Measurements from ENCODE around the gene PAN3. TPM values are rescaled to one million over a fixed set of nuclear protein-coding genes. Genes with fewer than 3 reads are reported as not detected.
A peak's percentile ranks its signal among the peaks of the same experiment; 100 is the strongest.

The PAN3 gene
- total RNA-seq, 1 donor from 2014 or later: 50.1 TPM

DNA sequence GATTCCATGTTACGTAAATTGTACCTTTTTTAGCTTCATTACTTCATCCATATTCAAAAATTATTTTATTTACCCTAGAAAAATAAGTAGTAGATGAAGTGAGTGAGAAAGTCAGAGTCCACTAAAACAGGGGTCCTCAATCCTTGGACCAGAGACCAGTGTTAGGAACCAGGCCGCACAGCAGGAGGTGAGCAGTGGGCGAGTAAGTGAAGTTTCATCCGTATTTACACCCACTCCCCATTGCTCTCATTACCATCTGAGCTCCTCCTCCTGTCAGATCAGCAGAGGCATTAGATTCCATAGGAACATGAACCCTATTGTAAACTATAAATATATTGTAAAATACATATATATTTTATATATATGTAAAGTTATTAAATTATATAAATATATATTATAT is 119.0 kb downstream of the PAN3 start:
- no peak overlapping the region for H3K27ac ChIP-seq
- H3K4me2 ChIP-seq: no peak overlapping the region
- H3K27ac Mint-ChIP-seq: no peak overlapping the region
- H3K36me3 ChIP-seq: peaks cover 25% of the 10 kb centered on the region
- H3K4me3 ChIP-seq: no peak overlapping the region
- H3F3A ChIP-seq (ENCODE audit: low read depth): peaks cover 7% of the 10 kb centered on the region
- peaks cover 6% of the 10 kb centered on the region for H4K20me1 ChIP-seq (ENCODE audit: low read depth)
- H3K4me1 ChIP-seq: peaks cover 11% of the 10 kb centered on the region
- peaks cover 23% of the 10 kb centered on the region for H3K36me3 Mint-ChIP-seq
- H3K9me3 Mint-ChIP-seq: no peaks in the 10 kb centered on the region
- DNase-seq (ENCODE audit: low spot score): no peak
- H3K4me1 Mint-ChIP-seq: no peaks in the 10 kb centered on the region
- H3K9me3 ChIP-seq (ENCODE audit: low read depth): no peaks in the 10 kb centered on the region
- H3K27me3 ChIP-seq: no peaks in the 10 kb centered on the region
- TF ChIP-seq, protein P1, sequence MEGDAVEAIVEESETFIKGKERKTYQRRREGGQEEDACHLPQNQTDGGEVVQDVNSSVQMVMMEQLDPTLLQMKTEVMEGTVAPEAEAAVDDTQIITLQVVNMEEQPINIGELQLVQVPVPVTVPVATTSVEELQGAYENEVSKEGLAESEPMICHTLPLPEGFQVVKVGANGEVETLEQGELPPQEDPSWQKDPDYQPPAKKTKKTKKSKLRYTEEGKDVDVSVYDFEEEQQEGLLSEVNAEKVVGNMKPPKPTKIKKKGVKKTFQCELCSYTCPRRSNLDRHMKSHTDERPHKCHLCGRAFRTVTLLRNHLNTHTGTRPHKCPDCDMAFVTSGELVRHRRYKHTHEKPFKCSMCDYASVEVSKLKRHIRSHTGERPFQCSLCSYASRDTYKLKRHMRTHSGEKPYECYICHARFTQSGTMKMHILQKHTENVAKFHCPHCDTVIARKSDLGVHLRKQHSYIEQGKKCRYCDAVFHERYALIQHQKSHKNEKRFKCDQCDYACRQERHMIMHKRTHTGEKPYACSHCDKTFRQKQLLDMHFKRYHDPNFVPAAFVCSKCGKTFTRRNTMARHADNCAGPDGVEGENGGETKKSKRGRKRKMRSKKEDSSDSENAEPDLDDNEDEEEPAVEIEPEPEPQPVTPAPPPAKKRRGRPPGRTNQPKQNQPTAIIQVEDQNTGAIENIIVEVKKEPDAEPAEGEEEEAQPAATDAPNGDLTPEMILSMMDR (IDR thresholded peaks at IDR 0.05): no peak
- no peak for TF ChIP-seq EZH2phosphoT487 (IDR thresholded peaks at IDR 0.05)
- no peak for TF ChIP-seq EZH2 (IDR thresholded peaks at IDR 0.05)
- no peak overlapping the region for H2AFZ ChIP-seq (replicated peaks)
- H3K27me3 Mint-ChIP-seq (ENCODE audit: insufficient read depth, low read depth): no peaks in the 10 kb centered on the region
- peaks cover 10% of the 10 kb centered on the region for H3K79me2 ChIP-seq (ENCODE audit: low read depth)
- H3K4me3 Mint-ChIP-seq: no peak overlapping the region
- H3K9ac ChIP-seq: no peak overlapping the region

DNA sequence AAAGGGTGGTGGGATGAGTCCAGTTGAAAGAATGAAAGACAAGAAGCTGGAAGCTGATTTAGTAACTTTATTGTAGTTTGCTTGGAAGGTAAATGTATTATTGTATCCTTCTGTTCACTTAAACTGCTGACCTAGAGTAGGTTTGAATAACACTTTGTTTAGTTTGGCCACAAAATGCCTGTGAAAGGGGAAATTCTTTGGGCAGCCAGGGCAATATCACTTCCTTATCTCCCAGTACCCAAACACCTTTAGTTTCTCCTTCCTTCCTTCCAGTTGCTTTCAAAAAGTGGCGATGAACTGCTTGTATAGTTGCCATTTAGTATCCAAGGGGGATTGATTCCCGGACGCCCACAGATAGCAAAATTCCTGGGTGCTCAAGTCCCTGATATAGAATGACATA is 120.1 kb downstream of the PAN3 start:
- Histone ChIP-seq H3K4me3 (no peak overlapping the region), H3K9ac (no peak overlapping the region), H3K27me3 (no peaks in the 10 kb centered on the region), H3F3A (ENCODE audit: low read depth) (peaks cover 7% of the 10 kb centered on the region), H3K36me3 (peaks cover 35% of the 10 kb centered on the region), H3K27ac (peak overlapping the region; percentile 50), H3K4me2 (no peak overlapping the region), H3K4me1 (peaks cover 11% of the 10 kb centered on the region), H3K9me3 (ENCODE audit: low read depth) (no peaks in the 10 kb centered on the region), H3K79me2 (ENCODE audit: low read depth) (peaks cover 10% of the 10 kb centered on the region), H2AFZ (replicated peaks) (no peak overlapping the region), H4K20me1 (ENCODE audit: low read depth) (peaks cover 6% of the 10 kb centered on the region)
- Mint-ChIP-seq H3K27ac (no peak overlapping the region), H3K4me3 (no peak overlapping the region), H3K9me3 (no peaks in the 10 kb centered on the region), H3K36me3 (peaks cover 27% of the 10 kb centered on the region), H3K4me1 (no peaks in the 10 kb centered on the region), H3K27me3 (ENCODE audit: insufficient read depth, low read depth) (no peaks in the 10 kb centered on the region)
- TF ChIP-seq EZH2 (IDR thresholded peaks at IDR 0.05) (no peak), EZH2phosphoT487 (IDR thresholded peaks at IDR 0.05) (no peak)
- TF ChIP-seq, protein P1 (IDR thresholded peaks at IDR 0.05): no peak
- DNase-seq (ENCODE audit: low spot score): no peak

DNA sequence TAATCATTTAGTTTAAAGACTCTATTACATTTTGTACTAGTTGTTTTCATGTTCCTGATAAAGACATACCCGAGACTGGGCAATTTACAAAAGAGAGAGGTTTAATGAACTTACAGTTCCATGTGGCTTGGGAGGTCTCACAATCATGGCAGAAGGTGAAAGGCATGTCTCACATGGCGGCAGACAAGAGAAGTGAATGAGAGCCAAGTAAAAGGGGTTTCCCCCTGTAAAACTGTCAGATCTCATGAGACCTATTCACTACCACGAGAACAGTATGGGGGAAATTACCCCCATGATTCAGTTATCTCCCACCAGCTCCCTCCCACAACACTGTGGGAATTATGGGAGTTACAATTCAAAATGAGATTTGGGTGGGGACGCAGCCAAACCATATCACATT is 129.2 kb downstream of the PAN3 start:
- TF ChIP-seq EZH2 (IDR thresholded peaks at IDR 0.05): no peak
- Histone ChIP-seq H3K79me2 (ENCODE audit: low read depth) (no peaks in the 10 kb centered on the region), H2AFZ (replicated peaks) (no peak overlapping the region), H3K4me1 (no peaks in the 10 kb centered on the region), H3K9me3 (ENCODE audit: low read depth) (no peaks in the 10 kb centered on the region), H3F3A (ENCODE audit: low read depth) (no peaks in the 10 kb centered on the region), H3K27me3 (no peaks in the 10 kb centered on the region), H4K20me1 (ENCODE audit: low read depth) (no peaks in the 10 kb centered on the region), H3K4me3 (no peak overlapping the region), H3K4me2 (no peak overlapping the region), H3K36me3 (peaks cover 17% of the 10 kb centered on the region), H3K9ac (no peak overlapping the region), H3K27ac (no peak overlapping the region)
- no peak for DNase-seq (ENCODE audit: low spot score)
- Mint-ChIP-seq H3K27me3 (ENCODE audit: insufficient read depth, low read depth) (peaks cover 2% of the 10 kb centered on the region), H3K27ac (no peak overlapping the region), H3K4me1 (no peaks in the 10 kb centered on the region), H3K36me3 (peaks cover 18% of the 10 kb centered on the region), H3K4me3 (no peak overlapping the region), H3K9me3 (no peaks in the 10 kb centered on the region)

DNA sequence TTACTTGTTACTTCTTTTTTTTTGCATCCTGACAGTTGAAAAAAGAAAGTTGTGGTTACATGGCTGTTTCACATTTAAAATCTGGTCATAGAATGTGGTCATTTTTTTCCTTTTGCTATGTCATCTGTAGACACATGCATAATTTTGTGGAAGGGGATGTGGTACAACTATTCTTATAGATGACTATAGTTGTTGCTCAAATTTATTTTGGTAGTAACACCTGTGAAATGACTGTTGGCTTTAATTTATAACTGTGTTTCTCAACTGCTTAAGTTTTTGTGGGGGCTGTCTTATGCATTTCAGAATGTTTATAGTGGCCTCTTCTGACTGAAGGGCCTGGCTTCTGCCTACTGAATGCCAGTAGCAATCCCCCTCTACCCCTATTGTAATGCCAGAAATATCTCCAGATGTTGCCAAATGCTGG is 130.5 kb downstream of the PAN3 start:
- H3K4me3 Mint-ChIP-seq: no peak overlapping the region
- Histone ChIP-seq H3K9me3 (ENCODE audit: low read depth) (no peaks in the 10 kb centered on the region), H3F3A (ENCODE audit: low read depth) (no peaks in the 10 kb centered on the region), H3K4me1 (no peaks in the 10 kb centered on the region), H4K20me1 (ENCODE audit: low read depth) (no peaks in the 10 kb centered on the region), H3K36me3 (peaks cover 8% of the 10 kb centered on the region), H3K79me2 (ENCODE audit: low read depth) (no peaks in the 10 kb centered on the region), H3K9ac (no peak overlapping the region), H3K27ac (no peak overlapping the region), H3K27me3 (no peaks in the 10 kb centered on the region), H3K4me3 (no peak overlapping the region), H2AFZ (replicated peaks) (no peak overlapping the region), H3K4me2 (no peak overlapping the region)
- H3K27me3 Mint-ChIP-seq (ENCODE audit: insufficient read depth, low read depth): peaks cover 2% of the 10 kb centered on the region
- H3K9me3 Mint-ChIP-seq: no peaks in the 10 kb centered on the region
- TF ChIP-seq, protein P1 (IDR thresholded peaks at IDR 0.05): no peak
- TF ChIP-seq EZH2 (IDR thresholded peaks at IDR 0.05): no peak
- TF ChIP-seq EZH2phosphoT487 (IDR thresholded peaks at IDR 0.05): no peak
- H3K36me3 Mint-ChIP-seq: peaks cover 13% of the 10 kb centered on the region
- no peak for DNase-seq (ENCODE audit: low spot score)
- no peak overlapping the region for H3K27ac Mint-ChIP-seq
- no peaks in the 10 kb centered on the region for H3K4me1 Mint-ChIP-seq

Measured in neural progenitor cell (in vitro differentiated cells).